22Rv1 (cell line): ENCODE data around the gene AFF2.

Source experiments
- H3K27ac ChIP-seq: fragments of 450-650 bp; 2 replicates; pipeline ENCODE4 v1.5.1; 2017
- ZFX ChIP-seq: fragments of 450-650 bp; IDR thresholded peaks from 2 replicates; pipeline ENCODE4 v1.6.1; 2017; ENCODE audit warnings: antibody characterized with exemption, borderline replicate concordance
- TF ChIP-seq, protein P1 (sequence below): fragments of 450-650 bp; IDR thresholded peaks from 2 replicates; pipeline ENCODE4 v1.5.1; 2017; ENCODE audit warnings: mild to moderate bottlenecking

The AFF2 gene

GRCh38 chrX:148542481-148543255, 42.3 kb downstream of the AFF2 start:
- TF ChIP-seq, protein P1, sequence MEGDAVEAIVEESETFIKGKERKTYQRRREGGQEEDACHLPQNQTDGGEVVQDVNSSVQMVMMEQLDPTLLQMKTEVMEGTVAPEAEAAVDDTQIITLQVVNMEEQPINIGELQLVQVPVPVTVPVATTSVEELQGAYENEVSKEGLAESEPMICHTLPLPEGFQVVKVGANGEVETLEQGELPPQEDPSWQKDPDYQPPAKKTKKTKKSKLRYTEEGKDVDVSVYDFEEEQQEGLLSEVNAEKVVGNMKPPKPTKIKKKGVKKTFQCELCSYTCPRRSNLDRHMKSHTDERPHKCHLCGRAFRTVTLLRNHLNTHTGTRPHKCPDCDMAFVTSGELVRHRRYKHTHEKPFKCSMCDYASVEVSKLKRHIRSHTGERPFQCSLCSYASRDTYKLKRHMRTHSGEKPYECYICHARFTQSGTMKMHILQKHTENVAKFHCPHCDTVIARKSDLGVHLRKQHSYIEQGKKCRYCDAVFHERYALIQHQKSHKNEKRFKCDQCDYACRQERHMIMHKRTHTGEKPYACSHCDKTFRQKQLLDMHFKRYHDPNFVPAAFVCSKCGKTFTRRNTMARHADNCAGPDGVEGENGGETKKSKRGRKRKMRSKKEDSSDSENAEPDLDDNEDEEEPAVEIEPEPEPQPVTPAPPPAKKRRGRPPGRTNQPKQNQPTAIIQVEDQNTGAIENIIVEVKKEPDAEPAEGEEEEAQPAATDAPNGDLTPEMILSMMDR, result no peak
- no peak for TF ChIP-seq ZFX
- no peak overlapping the region for H3K27ac ChIP-seq

- TF ChIP-seq, protein P1, result peak; percentile 20
- TF ChIP-seq ZFX, result no peak
These were observed 52.4 kb downstream of the AFF2 start for GRCh38 chrX:148552775-148553174.

DNA sequence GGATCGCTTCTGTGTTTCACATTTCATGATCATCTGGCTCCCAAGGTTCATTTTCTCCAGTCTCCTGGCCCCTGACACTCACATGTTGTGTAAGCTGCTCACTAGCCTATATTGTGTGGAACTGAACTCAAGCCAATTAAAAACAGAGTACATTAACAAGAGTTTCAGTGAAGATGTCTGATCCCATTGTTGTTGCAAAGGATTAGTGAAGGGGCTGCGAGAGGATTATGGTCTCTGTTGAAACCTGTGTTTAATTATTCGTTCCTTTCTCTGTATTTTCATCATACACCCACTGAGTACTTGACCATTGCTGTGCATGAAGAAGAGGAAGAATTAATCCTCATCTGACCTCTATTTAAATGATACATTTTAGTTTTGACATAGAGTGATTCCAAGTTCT, 54.7 kb downstream of the AFF2 start:
- H3K27ac ChIP-seq, result no peak overlapping the region
- no peak for TF ChIP-seq ZFX
- TF ChIP-seq, protein P1, result no peak

More at GRCh38 chrX:148552775-148553174, 52.4 kb downstream of the AFF2 start:
- no peak overlapping the region for H3K27ac ChIP-seq

GRCh38 chrX:148555571-148556243, 55.3 kb downstream of the AFF2 start:
- no peak overlapping the region for H3K27ac ChIP-seq

GRCh38 chrX:148556498-148556897, 56.1 kb downstream of the AFF2 start:
- TF ChIP-seq, protein P1, result no peak
- TF ChIP-seq ZFX, result no peak

More at GRCh38 chrX:148555571-148556243, 55.3 kb downstream of the AFF2 start:
- no peak for TF ChIP-seq ZFX
- TF ChIP-seq, protein P1, result no peak

GRCh38 chrX:148562846-148563245, 62.4 kb downstream of the AFF2 start:
- H3K27ac ChIP-seq, result no peak overlapping the region
- no peak for TF ChIP-seq ZFX
- TF ChIP-seq, protein P1, result no peak

More at GRCh38 chrX:148556498-148556897, 56.1 kb downstream of the AFF2 start:
- no peak overlapping the region for H3K27ac ChIP-seq

GRCh38 chrX:148567229-148567628, 66.8 kb downstream of the AFF2 start:
- no peak overlapping the region for H3K27ac ChIP-seq
- TF ChIP-seq ZFX, result no peak
- TF ChIP-seq, protein P1, result no peak
